ENCODE data around the gene MSLN.
"Not testable (repeated sequence)": the region's sequence is repeated elsewhere in the genome, so short reads cannot be mapped to it uniquely, and the experiment has no call there.

The MSLN gene

GRCh38 chr16:734981-735881 is 25.3 kb upstream of the MSLN start:
- no peak for DNase-seq (ENCODE audit: low read depth)

- DNase-seq (ENCODE audit: low read depth): no peak
Observed at GRCh38 chr16:735982-736453, 24.5 kb upstream of the MSLN start.

GRCh38 chr16:736936-737481 is 23.5 kb upstream of the MSLN start:
- no peak for DNase-seq (ENCODE audit: low read depth)

GRCh38 chr16:739560-740458 is 20.7 kb upstream of the MSLN start:
- no peak for DNase-seq (ENCODE audit: low read depth)

GRCh38 chr16:740459-740763 is 20.1 kb upstream of the MSLN start:
- DNase-seq (ENCODE audit: low read depth): no peak

GRCh38 chr16:740764-741505 is 19.6 kb upstream of the MSLN start, which contains the start of gene CIAO3:
TSS of gene CIAO3 (minus strand) at chr16:740997. CDS start at chr16:740985, 12 bp downstream.
- DNase-seq (ENCODE audit: low read depth): peak; percentile 86

- DNase-seq (ENCODE audit: low read depth): no peak
Observed at GRCh38 chr16:741986-742629, 18.4 kb upstream of the MSLN start.

- not testable (repeated sequence) for DNase-seq (ENCODE audit: low read depth)
Observed at GRCh38 chr16:742894-743293, 17.6 kb upstream of the MSLN start.

GRCh38 chr16:743794-744500 is 16.6 kb upstream of the MSLN start:
- DNase-seq (ENCODE audit: low read depth): no peak

GRCh38 chr16:745739-746138 is 14.8 kb upstream of the MSLN start:
- DNase-seq (ENCODE audit: low read depth): no peak

- DNase-seq (ENCODE audit: low read depth): no peak
Observed at GRCh38 chr16:746637-747036, 13.9 kb upstream of the MSLN start.

- no peak for DNase-seq (ENCODE audit: low read depth)
Observed at GRCh38 chr16:747978-748746, 12.4 kb upstream of the MSLN start.

GRCh38 chr16:749010-749409 is 11.5 kb upstream of the MSLN start:
- DNase-seq (ENCODE audit: low read depth): no peak

GRCh38 chr16:750485-750884 is 10.0 kb upstream of the MSLN start:
- no peak for DNase-seq (ENCODE audit: low read depth)

GRCh38 chr16:751152-752006 is 9.2 kb upstream of the MSLN start:
- no peak for DNase-seq (ENCODE audit: low read depth)

GRCh38 chr16:752007-752312 is 8.6 kb upstream of the MSLN start:
- DNase-seq (ENCODE audit: low read depth): no peak

GRCh38 chr16:754121-754607 is 6.4 kb upstream of the MSLN start:
- not testable (repeated sequence) for DNase-seq (ENCODE audit: low read depth)

GRCh38 chr16:754656-755055 is 5.9 kb upstream of the MSLN start:
- DNase-seq (ENCODE audit: low read depth): no peak

- no peak for DNase-seq (ENCODE audit: low read depth)
Observed at GRCh38 chr16:756428-756827, 4.1 kb upstream of the MSLN start.

All from T follicular helper cell (primary cell).